Endothelial cell of umbilical vein (primary cell): Measurements from ENCODE around the gene ANGPT4.

Source experiments
- EZH2 ChIP-seq: IDR thresholded peaks from 2 replicates; pipeline ENCODE4 v1.6.1; 2012; ENCODE audit warnings: borderline replicate concordance, low read depth, mild to moderate bottlenecking, moderate library complexity, low read length, inconsistent platforms; ENCODE audit not compliant: severe bottlenecking
- GATA2 ChIP-seq: IDR thresholded peaks from 2 replicates; pipeline ENCODE4 v1.7.0; 2011; ENCODE audit warnings: low read depth, mild to moderate bottlenecking, moderate library complexity, mixed read lengths, low read length; ENCODE audit not compliant: insufficient read length, insufficient read depth
- MYC ChIP-seq: IDR thresholded peaks from one replicate; pipeline ENCODE4 v1.6.1; 2011; ENCODE audit warnings: mild to moderate bottlenecking, low read depth, low read length
- POLR2A ChIP-seq: IDR thresholded peaks from 2 replicates; pipeline ENCODE4 v1.6.1; 2012; ENCODE audit warnings: low read depth, mild to moderate bottlenecking, control low read depth, low read length
- POLR2AphosphoS5 ChIP-seq: IDR thresholded peaks from 2 replicates; pipeline ENCODE4 v1.6.1; 2012; ENCODE audit warnings: low read depth, mild to moderate bottlenecking, control low read depth, low read length, moderate library complexity; ENCODE audit not compliant: insufficient read depth
- TF ChIP-seq, protein P1 (sequence below), 2 donors: IDR thresholded peaks; 1 replicate in 1 of 2; 2 replicates in 1 of 2; pipeline ENCODE4 v1.5.1; 2011; ENCODE audit warnings: low read length in 2 of 2, mild to moderate bottlenecking in 2 of 2, moderate library complexity in 2 of 2, control low read depth in 1 of 2, inconsistent platforms in 1 of 2, low read depth in 1 of 2; ENCODE audit not compliant: insufficient read depth in 1 of 2; ENCODE audit errors: extremely low read depth in 1 of 2
- TF ChIP-seq, protein P2 (sequence below): IDR thresholded peaks from 2 replicates; pipeline ENCODE4 v1.6.1; 2011; ENCODE audit not compliant: insufficient read depth, insufficient read length

DNA sequence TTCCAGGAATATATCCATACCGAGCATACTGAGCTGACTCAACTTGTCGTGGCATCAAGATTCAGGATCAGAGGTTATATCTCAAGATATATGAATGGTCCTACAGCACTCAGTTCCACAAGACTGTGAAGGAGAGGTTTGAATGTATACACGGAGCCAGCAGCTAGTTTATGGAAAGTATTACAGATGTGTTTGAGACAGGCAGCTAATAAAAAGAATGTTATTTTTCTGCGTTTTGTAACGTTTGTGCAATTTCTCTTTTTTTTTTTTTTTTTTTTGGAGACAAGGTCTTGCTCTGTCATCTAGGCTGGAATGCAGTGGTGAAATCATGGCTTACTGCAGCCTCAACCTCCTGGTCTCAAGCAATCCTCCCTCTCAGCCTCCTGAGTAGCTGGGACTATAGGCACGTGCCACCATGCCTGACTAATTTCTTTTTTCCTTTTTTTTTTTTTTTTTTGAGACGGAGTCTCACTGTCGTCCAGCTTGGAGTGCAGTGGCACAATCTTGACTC is 86.1 kb downstream of the ANGPT4 start:
- TF ChIP-seq MYC, result no peak
- TF ChIP-seq, protein P1, sequence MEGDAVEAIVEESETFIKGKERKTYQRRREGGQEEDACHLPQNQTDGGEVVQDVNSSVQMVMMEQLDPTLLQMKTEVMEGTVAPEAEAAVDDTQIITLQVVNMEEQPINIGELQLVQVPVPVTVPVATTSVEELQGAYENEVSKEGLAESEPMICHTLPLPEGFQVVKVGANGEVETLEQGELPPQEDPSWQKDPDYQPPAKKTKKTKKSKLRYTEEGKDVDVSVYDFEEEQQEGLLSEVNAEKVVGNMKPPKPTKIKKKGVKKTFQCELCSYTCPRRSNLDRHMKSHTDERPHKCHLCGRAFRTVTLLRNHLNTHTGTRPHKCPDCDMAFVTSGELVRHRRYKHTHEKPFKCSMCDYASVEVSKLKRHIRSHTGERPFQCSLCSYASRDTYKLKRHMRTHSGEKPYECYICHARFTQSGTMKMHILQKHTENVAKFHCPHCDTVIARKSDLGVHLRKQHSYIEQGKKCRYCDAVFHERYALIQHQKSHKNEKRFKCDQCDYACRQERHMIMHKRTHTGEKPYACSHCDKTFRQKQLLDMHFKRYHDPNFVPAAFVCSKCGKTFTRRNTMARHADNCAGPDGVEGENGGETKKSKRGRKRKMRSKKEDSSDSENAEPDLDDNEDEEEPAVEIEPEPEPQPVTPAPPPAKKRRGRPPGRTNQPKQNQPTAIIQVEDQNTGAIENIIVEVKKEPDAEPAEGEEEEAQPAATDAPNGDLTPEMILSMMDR (IDR thresholded peaks at IDR 0.05; ENCODE audit: extremely low read depth in 1 of 2, insufficient read depth in 1 of 2, low read depth in 1 of 2, low read length in 2 of 2), result no peak
- TF ChIP-seq EZH2, result no peak
- TF ChIP-seq POLR2A, result no peak
- no peak for TF ChIP-seq GATA2
- no peak for TF ChIP-seq POLR2AphosphoS5
- TF ChIP-seq, protein P2, sequence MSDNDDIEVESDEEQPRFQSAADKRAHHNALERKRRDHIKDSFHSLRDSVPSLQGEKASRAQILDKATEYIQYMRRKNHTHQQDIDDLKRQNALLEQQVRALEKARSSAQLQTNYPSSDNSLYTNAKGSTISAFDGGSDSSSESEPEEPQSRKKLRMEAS, result no peak
